SK-N-SH treated with all-trans-retinoic acid at 6 μM for 48 hours (cell line): ENCODE results near the gene MAB21L4.

Experiments used
- ATAC-seq: fragments of 200-7000 bp; cut with Tn5 transposase; 3 replicates; pipeline ENCODE4 v1.9.1; 2020; ENCODE audit warnings: mild to moderate bottlenecking, moderate library complexity
- BACH2 ChIP-seq: fragments of 250-450 bp; sonication (Bioruptor Pico); IDR thresholded peaks from 2 replicates; pipeline ENCODE4 v1.9.0; 2021; ENCODE audit warnings: mild to moderate bottlenecking, borderline replicate concordance
- CREB5 ChIP-seq: fragments of 250-450 bp; sonication (Bioruptor Pico); IDR thresholded peaks from 2 replicates; pipeline ENCODE4 v1.5.1; 2020; ENCODE audit warnings: low read depth, mild to moderate bottlenecking, moderate library complexity
- CSDC2 ChIP-seq: fragments of 250-450 bp; sonication (Bioruptor Pico); IDR thresholded peaks from 2 replicates; pipeline ENCODE4 v1.5.0; 2020; ENCODE audit warnings: mild to moderate bottlenecking, moderate library complexity
- ESRRG ChIP-seq: fragments of 250-450 bp; sonication (Bioruptor Pico); IDR thresholded peaks from 2 replicates; pipeline ENCODE4 v1.6.1; 2021; ENCODE audit warnings: mild to moderate bottlenecking
- GLIS3 ChIP-seq: fragments of 250-450 bp; sonication (Bioruptor Pico); IDR thresholded peaks from 2 replicates; pipeline ENCODE4 v1.5.0; 2020; ENCODE audit warnings: mild to moderate bottlenecking, moderate library complexity
- ISL1 ChIP-seq: fragments of 250-450 bp; sonication (Bioruptor Pico); IDR thresholded peaks from 2 replicates; pipeline ENCODE4 v2.1.2; 2022; ENCODE audit warnings: mild to moderate bottlenecking, moderate library complexity
- PATZ1 ChIP-seq: fragments of 250-450 bp; sonication (Bioruptor Pico); IDR thresholded peaks from 2 replicates; pipeline ENCODE4 v1.8.0; 2020; ENCODE audit warnings: mild to moderate bottlenecking, moderate library complexity, borderline replicate concordance
- POU6F1 ChIP-seq: fragments of 250-450 bp; sonication (Bioruptor Pico); IDR thresholded peaks from 2 replicates; pipeline ENCODE4 v1.8.0; 2021; ENCODE audit warnings: low read depth, mild to moderate bottlenecking, moderate library complexity, borderline replicate concordance
- PPARA ChIP-seq: fragments of 250-450 bp; sonication (Bioruptor Pico); IDR thresholded peaks from 2 replicates; pipeline ENCODE4 v1.5.0; 2020; ENCODE audit warnings: mild to moderate bottlenecking, borderline replicate concordance
- RARB ChIP-seq: fragments of 250-450 bp; sonication (Bioruptor Pico); IDR thresholded peaks from 2 replicates; pipeline ENCODE4 v1.8.0; 2021; ENCODE audit warnings: mild to moderate bottlenecking, moderate library complexity
- TSHZ2 ChIP-seq: fragments of 250-450 bp; sonication (Bioruptor Pico); IDR thresholded peaks from 2 replicates; pipeline ENCODE4 v1.5.0; 2020; ENCODE audit warnings: mild to moderate bottlenecking, moderate library complexity
- ZC3H10 ChIP-seq: fragments of 250-450 bp; sonication (Bioruptor Pico); IDR thresholded peaks from 2 replicates; pipeline ENCODE4 v1.5.1; 2021; ENCODE audit warnings: mild to moderate bottlenecking, moderate library complexity
- ZFP3 ChIP-seq: fragments of 250-450 bp; sonication (Bioruptor Pico); IDR thresholded peaks from 2 replicates; pipeline ENCODE4 v1.5.0; 2020; ENCODE audit warnings: mild to moderate bottlenecking, moderate library complexity
- ZFP30 ChIP-seq: fragments of 450-650 bp; formaldehyde crosslinking; IDR thresholded peaks from 2 replicates; pipeline ENCODE4 v1.5.0; 2022; ENCODE audit warnings: mild to moderate bottlenecking, moderate library complexity
- ZNF565 ChIP-seq: fragments of 450-650 bp; formaldehyde crosslinking; conservative IDR thresholded peaks from 2 replicates; pipeline ENCODE4 v1.5.0; 2020; ENCODE audit warnings: low read depth, mild to moderate bottlenecking, moderate library complexity
- ZNF8 ChIP-seq: fragments of 450-650 bp; formaldehyde crosslinking; IDR thresholded peaks from 2 replicates; pipeline ENCODE4 v1.5.0; 2020; ENCODE audit warnings: mild to moderate bottlenecking, moderate library complexity

MAB21L4 gene

GRCh38 chr2:240930631-240931318 is 34.8 kb upstream of the MAB21L4 start:
- ATAC-seq = no peak
- TF ChIP-seq RARB (CRISPR knock-in tag) (no peak), POU6F1 (CRISPR knock-in tag) (no peak), ZFP30 (CRISPR knock-in tag) (no peak), CSDC2 (CRISPR knock-in tag) (no peak), PPARA (CRISPR knock-in tag) (no peak), TSHZ2 (no peak), ZNF565 (CRISPR knock-in tag) (no peak), CREB5 (CRISPR knock-in tag) (no peak), ZC3H10 (no peak), BACH2 (CRISPR knock-in tag) (no peak), ZNF8 (CRISPR knock-in tag) (no peak)

GRCh38 chr2:240930096-240930630 is 34.2 kb upstream of the MAB21L4 start:
- TF ChIP-seq ISL1 = no peak
- TF ChIP-seq BACH2 (CRISPR knock-in tag) = no peak
- ATAC-seq = no peak

GRCh38 chr2:240929364-240930095 is 33.6 kb upstream of the MAB21L4 start:
- no peak for TF ChIP-seq ISL1
- no peak for TF ChIP-seq ZFP3 (CRISPR knock-in tag)
- TF ChIP-seq ESRRG (CRISPR knock-in tag) = no peak
- no peak for TF ChIP-seq PATZ1 (CRISPR knock-in tag)
- no peak for TF ChIP-seq POU6F1 (CRISPR knock-in tag)
- TF ChIP-seq ZNF565 (CRISPR knock-in tag) = no peak
- no peak for TF ChIP-seq CSDC2 (CRISPR knock-in tag)
- no peak for TF ChIP-seq GLIS3 (CRISPR knock-in tag)

More at GRCh38 chr2:240929364-240930095, 33.6 kb upstream of the MAB21L4 start:
- no peak for ATAC-seq
